Keratinocyte (primary cell): ENCODE results near the gene TNRC6A. TPM values are rescaled to one million over a fixed set of nuclear protein-coding genes. Genes with fewer than 3 reads are reported as not detected.

Source experiments
- DNase-seq: peaks from one replicate; pipeline ENCODE4 v3.0.0-alpha.2; 2011; ENCODE audit warnings: low read depth, missing footprints, low spot score
- FAIRE-seq: peaks from 2 replicates; lab custom pipeline; 2011; peaks lifted over from hg19 to GRCh38; lab: Jason Lieb, UNC
- H2AFZ ChIP-seq: 2 replicates; pipeline ENCODE4 v1.6.0; 2012; ENCODE audit warnings: low read length, control low read depth, inconsistent platforms; ENCODE audit not compliant: control insufficient read depth
- H3K27ac ChIP-seq: 2 replicates; pipeline ENCODE4 v1.5.1; 2011; ENCODE audit warnings: low read length; ENCODE audit not compliant: control insufficient read depth, insufficient read depth
- H3K27me3 ChIP-seq: 3 replicates; pipeline ENCODE4 v1.6.0; 2011; ENCODE audit warnings: low read length; ENCODE audit not compliant: control insufficient read depth, insufficient read depth; ENCODE audit errors: extremely low read depth
- H3K36me3 ChIP-seq, 2 experiments: 2 replicates in 1 of 2; 3 replicates in 1 of 2; pipeline ENCODE4 v1.5.1; 2011; ENCODE audit warnings: low read length in 2 of 2, mild to moderate bottlenecking in 1 of 2; ENCODE audit not compliant: control insufficient read depth in 2 of 2, insufficient read depth in 2 of 2; ENCODE audit errors: extremely low read depth in 1 of 2
- H3K4me1 ChIP-seq: 3 replicates; pipeline ENCODE4 v1.5.1; 2011; ENCODE audit warnings: low read length; ENCODE audit not compliant: control insufficient read depth, insufficient read depth; ENCODE audit errors: extremely low read depth
- H3K4me2 ChIP-seq: 3 replicates; pipeline ENCODE4 v1.6.0; 2011; ENCODE audit warnings: low read depth, low read length; ENCODE audit not compliant: control insufficient read depth, insufficient read depth; ENCODE audit errors: extremely low read depth
- H3K4me3 ChIP-seq, 3 experiments: fragments of 200-600 bp in 1 of 3; sonication (generic) in 1 of 3; 2 replicates in 2 of 3; 3 replicates in 1 of 3; pipeline ENCODE4 v1.5.1; 2011 to 2016; ENCODE audit warnings: low read length in 3 of 3, mild to moderate bottlenecking in 3 of 3, control low read depth in 2 of 3, inconsistent platforms in 1 of 3, low read depth in 1 of 3, mixed read lengths in 1 of 3, mixed run types in 1 of 3, moderate library complexity in 1 of 3; ENCODE audit not compliant: control insufficient read depth in 2 of 3, insufficient read depth in 2 of 3; ENCODE audit errors: extremely low read depth in 1 of 3
- H3K79me2 ChIP-seq: 2 replicates; pipeline ENCODE4 v1.6.0; 2012; ENCODE audit warnings: low read length; ENCODE audit not compliant: control insufficient read depth, insufficient read depth
- H3K9ac ChIP-seq: 3 replicates; pipeline ENCODE4 v1.6.0; 2011; ENCODE audit warnings: low read length; ENCODE audit not compliant: control insufficient read depth, insufficient read depth; ENCODE audit errors: extremely low read depth
- H3K9me1 ChIP-seq: 3 replicates; pipeline ENCODE4 v1.6.0; 2011; ENCODE audit warnings: low read length; ENCODE audit not compliant: control insufficient read depth, insufficient read depth; ENCODE audit errors: extremely low read depth
- H3K9me3 ChIP-seq: 2 replicates; pipeline ENCODE4 v1.5.1; 2012; ENCODE audit warnings: low read depth, low read length; ENCODE audit not compliant: control insufficient read depth
- H4K20me1 ChIP-seq: 3 replicates; pipeline ENCODE4 v1.6.0; 2011; ENCODE audit warnings: low read length; ENCODE audit not compliant: control insufficient read depth, insufficient read depth; ENCODE audit errors: extremely low read depth
- EZH2 ChIP-seq: IDR thresholded peaks from one replicate; pipeline ENCODE4 v1.6.1; 2012; ENCODE audit warnings: inconsistent platforms, mild to moderate bottlenecking, low read length, moderate library complexity
- dilution Hi-C: fragments of 300-500 bp; cut with MboI; formaldehyde crosslinking; loops from one replicate; pipeline ENCODE4 v1.7.0; 2020; ENCODE audit warnings: low sequenced_read_pairs; ENCODE audit not compliant: extremely low pct_ligation_motif_present
- polyA plus RNA-seq, 5 experiments: library from polyadenylated mRNA; depleted of rRNA in 3 of 5; stranded (reverse) in 3 of 5; stranded (forward) in 1 of 5; unstranded in 1 of 5; fragments of >200 nt; gene quantifications; 1 replicate in 1 of 5; 2 replicates in 3 of 5; 3 replicates in 1 of 5; pipeline versions ENCODE4 v1.2.1 to v1.2.3, GENCODE V29; 2011 to 2012; ENCODE audit warnings: missing spikeins in 2 of 5, low read depth in 1 of 5, low replicate concordance in 1 of 5
- TF ChIP-seq, protein P1 (sequence below), 3 experiments: IDR thresholded peaks in 1 of 3; conservative IDR thresholded peaks in 1 of 3; optimal IDR thresholded peaks in 1 of 3; 2 replicates in 2 of 3; 3 replicates in 1 of 3; pipeline versions ENCODE3 to v1.5.1; 2011; ENCODE audit warnings: low read length in 3 of 3, mild to moderate bottlenecking in 3 of 3, moderate library complexity in 2 of 3, control low read depth in 1 of 3, inconsistent platforms in 1 of 3; ENCODE audit not compliant: insufficient read depth in 2 of 3; ENCODE audit errors: extremely low read depth in 1 of 3

TNRC6A gene
- polyA plus RNA-seq, 1 donor (not counting 4 experiments of a cell fraction or from before 2014, with no cell fraction given): 23.3 TPM

- no peak within 1 kb of the TSS for H3K4me2 ChIP-seq
- dilution Hi-C loops: no loop called here
- H3K4me3 ChIP-seq: no peak within 1 kb of the TSS
- H3K4me1 ChIP-seq: peaks cover 24% of the 10 kb centered on the region
- H3K27me3 ChIP-seq: no peaks in the 10 kb centered on the region
- no peaks in the 10 kb centered on the region for H3K36me3 ChIP-seq
- no peak for DNase-seq
- no peaks in the 10 kb centered on the region for H3K9me3 ChIP-seq
- no peak for TF ChIP-seq EZH2
- TF ChIP-seq, protein P1, sequence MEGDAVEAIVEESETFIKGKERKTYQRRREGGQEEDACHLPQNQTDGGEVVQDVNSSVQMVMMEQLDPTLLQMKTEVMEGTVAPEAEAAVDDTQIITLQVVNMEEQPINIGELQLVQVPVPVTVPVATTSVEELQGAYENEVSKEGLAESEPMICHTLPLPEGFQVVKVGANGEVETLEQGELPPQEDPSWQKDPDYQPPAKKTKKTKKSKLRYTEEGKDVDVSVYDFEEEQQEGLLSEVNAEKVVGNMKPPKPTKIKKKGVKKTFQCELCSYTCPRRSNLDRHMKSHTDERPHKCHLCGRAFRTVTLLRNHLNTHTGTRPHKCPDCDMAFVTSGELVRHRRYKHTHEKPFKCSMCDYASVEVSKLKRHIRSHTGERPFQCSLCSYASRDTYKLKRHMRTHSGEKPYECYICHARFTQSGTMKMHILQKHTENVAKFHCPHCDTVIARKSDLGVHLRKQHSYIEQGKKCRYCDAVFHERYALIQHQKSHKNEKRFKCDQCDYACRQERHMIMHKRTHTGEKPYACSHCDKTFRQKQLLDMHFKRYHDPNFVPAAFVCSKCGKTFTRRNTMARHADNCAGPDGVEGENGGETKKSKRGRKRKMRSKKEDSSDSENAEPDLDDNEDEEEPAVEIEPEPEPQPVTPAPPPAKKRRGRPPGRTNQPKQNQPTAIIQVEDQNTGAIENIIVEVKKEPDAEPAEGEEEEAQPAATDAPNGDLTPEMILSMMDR (optimal IDR thresholded peaks at IDR 0.05 in 1 of 3, IDR thresholded peaks at IDR 0.05 in 1 of 3, conservative IDR thresholded peaks at IDR 0.05 in 1 of 3; ENCODE audit: extremely low read depth in 1 of 3, insufficient read depth in 2 of 3, low read length in 3 of 3): no peak
- H3K79me2 ChIP-seq: no peaks in the 10 kb centered on the region
- H4K20me1 ChIP-seq: no peaks in the 10 kb centered on the region
- no peaks in the 10 kb centered on the region for H3K9me1 ChIP-seq
- no peak within 1 kb of the TSS for H3K27ac ChIP-seq
- no peak for FAIRE-seq
- no peak within 1 kb of the TSS for H3K9ac ChIP-seq
- H2AFZ ChIP-seq: no peak within 1 kb of the TSS
Measured at GRCh38 chr16:24845726-24846547, 116.5 kb downstream of the TNRC6A start, which contains the start of gene SLC5A11. Gene SLC5A11, plus strand, starts transcription at chr16:24845963. Its CDS starts 12,681 bp downstream, at chr16:24858644.

DNA sequence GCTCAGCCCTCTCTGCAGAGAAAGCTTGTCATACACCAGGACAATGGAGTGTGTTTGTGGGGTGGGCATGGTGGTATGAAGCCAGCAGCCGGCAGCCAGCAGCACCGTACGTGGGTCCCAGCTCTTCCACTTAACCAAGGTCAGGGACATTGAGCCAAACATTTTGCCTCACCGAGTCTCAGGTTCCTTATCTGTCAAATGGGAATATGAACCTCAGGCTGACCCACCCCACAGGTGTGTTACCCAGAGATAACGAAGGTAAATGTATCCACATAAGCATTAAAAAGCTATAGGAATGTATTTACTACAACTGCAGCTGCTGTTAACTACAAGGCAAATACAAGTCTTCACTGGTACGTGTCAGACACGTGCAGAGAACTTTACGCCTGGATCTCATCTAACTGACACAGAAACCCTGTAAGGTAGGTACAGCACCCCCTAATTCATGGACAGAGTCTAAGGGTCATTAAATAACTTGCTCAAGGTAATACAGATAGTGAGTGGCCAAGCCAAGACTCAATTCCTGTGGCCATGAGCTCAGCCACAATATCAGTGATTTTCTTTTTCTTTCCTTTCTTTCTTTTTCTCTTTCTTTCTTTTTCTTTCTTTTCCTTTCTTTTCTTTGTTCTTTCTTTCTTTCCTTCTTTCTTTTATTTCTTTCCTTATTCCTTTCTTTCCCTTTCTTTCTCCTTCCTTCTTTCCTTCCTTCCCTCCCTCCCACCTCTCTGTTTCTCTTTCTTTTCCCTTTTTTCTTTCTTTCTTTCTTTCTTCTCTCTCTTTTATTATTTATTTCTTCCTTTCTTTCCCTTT is 117.3 kb downstream of the TNRC6A start:
- Histone ChIP-seq H3K4me2 (no peak overlapping the region), H3K4me3 (no peak overlapping the region), H3K27me3 (no peaks in the 10 kb centered on the region), H3K9me3 (no peaks in the 10 kb centered on the region), H3K9ac (no peak overlapping the region), H3K4me1 (peaks cover 28% of the 10 kb centered on the region), H3K27ac (no peak overlapping the region), H3K9me1 (no peaks in the 10 kb centered on the region), H3K79me2 (no peaks in the 10 kb centered on the region), H2AFZ (no peak overlapping the region), H4K20me1 (no peaks in the 10 kb centered on the region), H3K36me3 (no peaks in the 10 kb centered on the region)
- FAIRE-seq: no peak
- TF ChIP-seq, protein P1 (optimal IDR thresholded peaks at IDR 0.05 in 1 of 3, IDR thresholded peaks at IDR 0.05 in 1 of 3, conservative IDR thresholded peaks at IDR 0.05 in 1 of 3; ENCODE audit: extremely low read depth in 1 of 3, insufficient read depth in 2 of 3, low read length in 3 of 3): no peak
- TF ChIP-seq EZH2: no peak
- dilution Hi-C loops: no loop called here
- no peak for DNase-seq
